HepG2 (cell line): ENCODE data around the gene MRNIP. TPM values are rescaled to one million over a fixed set of nuclear protein-coding genes. Genes with fewer than 3 reads are reported as not detected.

ENCODE experiments used
- CAMTA2 ChIP-seq: sonication (generic); formaldehyde crosslinking; IDR thresholded peaks from 2 replicates; pipeline ENCODE4 v1.4.0; 2020; ENCODE audit warnings: mild to moderate bottlenecking, missing genetic modification reagents, borderline replicate concordance
- HES4 ChIP-seq: sonication (generic); formaldehyde crosslinking; IDR thresholded peaks from 2 replicates; pipeline ENCODE4 v1.9.0; 2021; ENCODE audit warnings: mild to moderate bottlenecking, missing genetic modification reagents, borderline replicate concordance
- HNRNPUL1 ChIP-seq: fragments of 200-400 bp; formaldehyde crosslinking; IDR thresholded peaks from 2 replicates; pipeline ENCODE4 v1.6.1; 2017; ENCODE audit warnings: low read depth, mild to moderate bottlenecking, low read length, moderate library complexity
- IKZF1 ChIP-seq: fragments of 450-650 bp; IDR thresholded peaks from 2 replicates; pipeline ENCODE4 v1.7.1; 2016
- JARID2 ChIP-seq: sonication (generic); formaldehyde crosslinking; IDR thresholded peaks from 2 replicates; pipeline ENCODE4 v1.8.1; 2023; ENCODE audit warnings: missing genetic modification reagents, inconsistent platforms; ENCODE audit not compliant: insufficient replicate concordance
- KMT2A ChIP-seq: sonication (generic); formaldehyde crosslinking; IDR thresholded peaks from 2 replicates; pipeline ENCODE4 v1.4.0; 2020; ENCODE audit warnings: missing genetic modification reagents
- NFE2 ChIP-seq: sonication (generic); formaldehyde crosslinking; IDR thresholded peaks from 2 replicates; pipeline ENCODE4 v1.4.0; 2020; ENCODE audit warnings: missing genetic modification reagents
- NFRKB ChIP-seq: fragments of 450-650 bp; IDR thresholded peaks from 2 replicates; pipeline ENCODE4 v1.6.1; 2017
- NR3C1 ChIP-seq: sonication (generic); formaldehyde crosslinking; IDR thresholded peaks from 2 replicates; pipeline ENCODE4 v1.4.0; 2020; ENCODE audit warnings: missing genetic modification reagents
- RFX1 ChIP-seq: fragments of 450-650 bp; IDR thresholded peaks from 2 replicates; pipeline ENCODE4 v1.6.1; 2017
- XRCC5 ChIP-seq: fragments of 200-400 bp; formaldehyde crosslinking; optimal IDR thresholded peaks from 2 replicates; pipeline ENCODE3; 2017; ENCODE audit warnings: mild to moderate bottlenecking, low read length
- ZFP82 ChIP-seq: sonication (generic); formaldehyde crosslinking; IDR thresholded peaks from 2 replicates; pipeline ENCODE4 v1.5.1; 2020; ENCODE audit warnings: mild to moderate bottlenecking, missing genetic modification reagents, borderline replicate concordance
- ZNF138 ChIP-seq: sonication (generic); formaldehyde crosslinking; IDR thresholded peaks from 2 replicates; pipeline ENCODE4 v1.5.0; 2020; ENCODE audit warnings: mild to moderate bottlenecking, low read depth, missing genetic modification reagents
- ZNF510 ChIP-seq: sonication (generic); formaldehyde crosslinking; IDR thresholded peaks from 2 replicates; pipeline ENCODE4 v1.4.0; 2020; ENCODE audit warnings: low read depth, mild to moderate bottlenecking, missing genetic modification reagents
- ZNF563 ChIP-seq: sonication (generic); formaldehyde crosslinking; IDR thresholded peaks from 2 replicates; pipeline ENCODE4 v1.8.0; 2022; ENCODE audit warnings: mild to moderate bottlenecking, moderate library complexity, missing genetic modification reagents
- polyA plus RNA-seq, 8 experiments: library from polyadenylated mRNA; depleted of rRNA in 3 of 8; stranded (reverse) in 7 of 8; unstranded in 1 of 8; fragments of >200 nt; fragmentation: Illumina TruSeq in 4 of 8; extraction: Trizol in 4 of 8; gene quantifications; 2 replicates each; pipeline versions ENCODE4 v1.2.1 to v1.2.3, GENCODE V29; 2011 to 2016; ENCODE audit warnings: low read depth in 4 of 8, missing spikeins in 1 of 8, mixed read lengths in 1 of 8; ENCODE audit not compliant: insufficient read depth in 1 of 8
- total RNA-seq, 5 experiments: library from RNA; depleted of rRNA; stranded (reverse); fragments of >200 nt; fragmentation: Illumina TruSeq; extraction: Trizol; gene quantifications; 2 replicates each; pipeline ENCODE4 v1.2.3, GENCODE V29; 2016; ENCODE audit warnings: low read depth in 1 of 5
- TF ChIP-seq, protein P1 (sequence below), 2 experiments: sonication (generic) in 1 of 2; formaldehyde crosslinking in 1 of 2; IDR thresholded peaks; 2 replicates each; pipeline versions ENCODE4 v1.4.0 to v1.6.1; 2016 to 2020; ENCODE audit warnings: borderline replicate concordance in 1 of 2, low read depth in 1 of 2, mild to moderate bottlenecking in 1 of 2, missing genetic modification reagents in 1 of 2
- TF ChIP-seq, protein P2 (sequence below), 2 experiments: IDR thresholded peaks; 2 replicates each; pipeline ENCODE4 v1.6.1; 2011 to 2012; ENCODE audit warnings: low read length in 2 of 2, borderline replicate concordance in 1 of 2, low read depth in 1 of 2, mild to moderate bottlenecking in 1 of 2, moderate library complexity in 1 of 2
- TF ChIP-seq, protein P3 (sequence below): IDR thresholded peaks from 2 replicates; pipeline ENCODE4 v1.6.1; 2016; ENCODE audit warnings: missing compliant biosample characterization, missing genetic modification reagents, borderline replicate concordance
- TF ChIP-seq, protein P4 (sequence below): sonication (generic); formaldehyde crosslinking; IDR thresholded peaks from 2 replicates; pipeline ENCODE4 v1.5.0; 2020; ENCODE audit warnings: missing genetic modification reagents

MRNIP gene
- total and polyA plus RNA-seq, 2 of the 13 experiments (the other 11 are each of a cell fraction or from before 2014, with no cell fraction given) = 15.5 to 34.1 TPM

DNA sequence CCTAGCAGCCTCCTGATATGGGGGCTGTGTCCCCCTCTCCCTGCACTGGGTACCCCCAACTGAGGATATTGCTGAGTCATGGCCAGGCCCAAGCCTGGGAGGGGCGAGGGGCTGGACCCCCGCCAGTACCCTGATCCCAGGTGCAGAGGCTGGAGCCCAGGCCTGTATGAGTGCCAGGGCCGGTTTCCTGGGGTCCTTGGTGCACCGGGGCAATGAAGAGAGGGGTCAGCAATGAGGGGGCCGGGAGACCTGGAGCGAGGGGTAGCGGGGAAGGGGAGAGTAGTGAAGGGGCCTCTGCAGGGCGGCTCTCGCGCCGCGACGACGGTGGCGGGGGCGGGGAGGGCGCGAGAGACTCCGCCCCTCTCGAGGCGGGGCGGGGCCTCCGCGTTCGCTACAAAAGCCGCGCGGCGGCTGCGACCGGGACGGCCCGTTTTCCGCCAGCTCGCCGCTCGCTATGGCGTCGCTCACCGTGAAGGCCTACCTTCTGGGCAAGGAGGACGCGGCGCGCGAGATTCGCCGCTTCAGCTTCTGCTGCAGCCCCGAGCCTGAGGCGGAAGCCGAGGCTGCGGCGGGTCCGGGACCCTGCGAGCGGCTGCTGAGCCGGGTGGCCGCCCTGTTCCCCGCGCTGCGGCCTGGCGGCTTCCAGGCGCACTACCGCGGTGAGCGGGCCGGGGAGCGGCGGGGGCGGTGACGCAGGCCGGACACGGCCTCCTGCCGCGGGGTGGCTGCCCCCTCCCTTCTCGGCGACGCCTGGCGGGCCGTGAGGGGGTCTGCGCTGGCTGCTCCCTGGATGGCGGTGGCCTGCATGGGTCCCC lies 37.9 kb downstream of the MRNIP start, which contains the start of gene SQSTM1 (continued):
- TF ChIP-seq, protein P1, sequence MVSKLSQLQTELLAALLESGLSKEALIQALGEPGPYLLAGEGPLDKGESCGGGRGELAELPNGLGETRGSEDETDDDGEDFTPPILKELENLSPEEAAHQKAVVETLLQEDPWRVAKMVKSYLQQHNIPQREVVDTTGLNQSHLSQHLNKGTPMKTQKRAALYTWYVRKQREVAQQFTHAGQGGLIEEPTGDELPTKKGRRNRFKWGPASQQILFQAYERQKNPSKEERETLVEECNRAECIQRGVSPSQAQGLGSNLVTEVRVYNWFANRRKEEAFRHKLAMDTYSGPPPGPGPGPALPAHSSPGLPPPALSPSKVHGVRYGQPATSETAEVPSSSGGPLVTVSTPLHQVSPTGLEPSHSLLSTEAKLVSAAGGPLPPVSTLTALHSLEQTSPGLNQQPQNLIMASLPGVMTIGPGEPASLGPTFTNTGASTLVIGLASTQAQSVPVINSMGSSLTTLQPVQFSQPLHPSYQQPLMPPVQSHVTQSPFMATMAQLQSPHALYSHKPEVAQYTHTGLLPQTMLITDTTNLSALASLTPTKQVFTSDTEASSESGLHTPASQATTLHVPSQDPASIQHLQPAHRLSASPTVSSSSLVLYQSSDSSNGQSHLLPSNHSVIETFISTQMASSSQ (IDR thresholded peaks at IDR 0.05; ENCODE audit: low read depth) = 0 out of 2 replicates have a peak, but pooled peaks have one; percentile 2
- TF ChIP-seq, protein P1 (CRISPR knock-in tag; IDR thresholded peaks at IDR 0.05; ENCODE audit: borderline replicate concordance) = peak; percentile 58; the same call in 1 of the 2 replicates
- TF ChIP-seq HNRNPUL1 (no peak), NFRKB (no peak), ZNF563 (CRISPR knock-in tag) (peak; percentile 84), ZNF138 (CRISPR knock-in tag) (peak; percentile 87; the same call in 1 of the 2 replicates), NR3C1 (CRISPR knock-in tag) (0 out of 2 replicates have a peak, but pooled peaks have one; percentile 81), ZFP82 (CRISPR knock-in tag) (no peak), NFE2 (CRISPR knock-in tag) (peak; percentile 80; the same call in 1 of the 2 replicates), JARID2 (no peak), RFX1 (no peak), HES4 (CRISPR knock-in tag) (peak; percentile 79; the same call in 1 of the 2 replicates), ZNF510 (CRISPR knock-in tag) (no peak), IKZF1 (no peak), KMT2A (CRISPR knock-in tag) (0 out of 2 replicates have a peak, but pooled peaks have one; percentile 42), CAMTA2 (CRISPR knock-in tag) (peak; percentile 85), XRCC5 (no peak)
- TF ChIP-seq, protein P2, sequence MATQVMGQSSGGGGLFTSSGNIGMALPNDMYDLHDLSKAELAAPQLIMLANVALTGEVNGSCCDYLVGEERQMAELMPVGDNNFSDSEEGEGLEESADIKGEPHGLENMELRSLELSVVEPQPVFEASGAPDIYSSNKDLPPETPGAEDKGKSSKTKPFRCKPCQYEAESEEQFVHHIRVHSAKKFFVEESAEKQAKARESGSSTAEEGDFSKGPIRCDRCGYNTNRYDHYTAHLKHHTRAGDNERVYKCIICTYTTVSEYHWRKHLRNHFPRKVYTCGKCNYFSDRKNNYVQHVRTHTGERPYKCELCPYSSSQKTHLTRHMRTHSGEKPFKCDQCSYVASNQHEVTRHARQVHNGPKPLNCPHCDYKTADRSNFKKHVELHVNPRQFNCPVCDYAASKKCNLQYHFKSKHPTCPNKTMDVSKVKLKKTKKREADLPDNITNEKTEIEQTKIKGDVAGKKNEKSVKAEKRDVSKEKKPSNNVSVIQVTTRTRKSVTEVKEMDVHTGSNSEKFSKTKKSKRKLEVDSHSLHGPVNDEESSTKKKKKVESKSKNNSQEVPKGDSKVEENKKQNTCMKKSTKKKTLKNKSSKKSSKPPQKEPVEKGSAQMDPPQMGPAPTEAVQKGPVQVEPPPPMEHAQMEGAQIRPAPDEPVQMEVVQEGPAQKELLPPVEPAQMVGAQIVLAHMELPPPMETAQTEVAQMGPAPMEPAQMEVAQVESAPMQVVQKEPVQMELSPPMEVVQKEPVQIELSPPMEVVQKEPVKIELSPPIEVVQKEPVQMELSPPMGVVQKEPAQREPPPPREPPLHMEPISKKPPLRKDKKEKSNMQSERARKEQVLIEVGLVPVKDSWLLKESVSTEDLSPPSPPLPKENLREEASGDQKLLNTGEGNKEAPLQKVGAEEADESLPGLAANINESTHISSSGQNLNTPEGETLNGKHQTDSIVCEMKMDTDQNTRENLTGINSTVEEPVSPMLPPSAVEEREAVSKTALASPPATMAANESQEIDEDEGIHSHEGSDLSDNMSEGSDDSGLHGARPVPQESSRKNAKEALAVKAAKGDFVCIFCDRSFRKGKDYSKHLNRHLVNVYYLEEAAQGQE (IDR thresholded peaks at IDR 0.05; ENCODE audit: borderline replicate concordance in 1 of 2, low read depth in 1 of 2, low read length in 2 of 2) = peak in 1 of 2 experiments; percentile 52; a peak in 1 of 4 replicates
- TF ChIP-seq, protein P3, sequence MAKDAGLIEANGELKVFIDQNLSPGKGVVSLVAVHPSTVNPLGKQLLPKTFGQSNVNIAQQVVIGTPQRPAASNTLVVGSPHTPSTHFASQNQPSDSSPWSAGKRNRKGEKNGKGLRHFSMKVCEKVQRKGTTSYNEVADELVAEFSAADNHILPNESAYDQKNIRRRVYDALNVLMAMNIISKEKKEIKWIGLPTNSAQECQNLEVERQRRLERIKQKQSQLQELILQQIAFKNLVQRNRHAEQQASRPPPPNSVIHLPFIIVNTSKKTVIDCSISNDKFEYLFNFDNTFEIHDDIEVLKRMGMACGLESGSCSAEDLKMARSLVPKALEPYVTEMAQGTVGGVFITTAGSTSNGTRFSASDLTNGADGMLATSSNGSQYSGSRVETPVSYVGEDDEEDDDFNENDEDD (CRISPR knock-in tag) = no peak; the same call in 1 of the 2 replicates
- TF ChIP-seq, protein P4, sequence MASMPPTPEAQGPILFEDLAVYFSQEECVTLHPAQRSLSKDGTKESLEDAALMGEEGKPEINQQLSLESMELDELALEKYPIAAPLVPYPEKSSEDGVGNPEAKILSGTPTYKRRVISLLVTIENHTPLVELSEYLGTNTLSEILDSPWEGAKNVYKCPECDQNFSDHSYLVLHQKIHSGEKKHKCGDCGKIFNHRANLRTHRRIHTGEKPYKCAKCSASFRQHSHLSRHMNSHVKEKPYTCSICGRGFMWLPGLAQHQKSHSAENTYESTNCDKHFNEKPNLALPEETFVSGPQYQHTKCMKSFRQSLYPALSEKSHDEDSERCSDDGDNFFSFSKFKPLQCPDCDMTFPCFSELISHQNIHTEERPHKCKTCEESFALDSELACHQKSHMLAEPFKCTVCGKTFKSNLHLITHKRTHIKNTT (CRISPR knock-in tag) = no peak
